ENCODE data around the gene SKAP1. TPM values are rescaled to one million over a fixed set of nuclear protein-coding genes. Genes with fewer than 3 reads are reported as not detected.

SKAP1 gene
- polyA plus RNA-seq, 3 donors: 0.13 to 1.0 (median 0.52) TPM

DNA sequence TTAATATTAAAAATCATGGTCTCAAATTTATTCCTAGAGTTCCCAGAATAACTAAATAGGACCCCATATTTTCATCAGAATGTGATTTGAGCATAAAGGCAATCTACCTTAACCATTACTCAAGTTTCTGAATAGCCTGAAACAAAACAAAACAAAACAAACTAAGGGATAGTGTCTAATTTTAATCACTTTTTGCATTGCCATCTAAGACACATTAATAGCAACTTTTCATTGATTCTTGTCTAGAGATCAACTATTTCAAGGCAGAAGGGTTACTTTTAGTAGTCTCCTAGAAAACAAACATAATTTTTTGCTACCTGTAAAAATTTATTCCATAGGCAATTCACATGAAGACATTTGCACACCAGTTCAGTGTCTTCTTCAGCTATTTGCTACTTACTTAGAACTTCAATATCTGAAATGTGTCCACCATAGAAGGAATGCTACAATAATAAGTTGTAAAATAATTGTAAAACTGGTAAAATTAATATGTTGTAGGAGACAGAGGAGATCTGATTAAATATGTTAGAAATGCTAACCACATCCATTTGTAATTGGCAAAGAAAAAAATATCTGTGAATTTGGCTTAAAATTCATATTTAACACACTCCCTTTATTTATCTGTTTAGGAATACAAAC is 94.7 kb downstream of the SKAP1 start:
- no peak overlapping the region for H2AFZ ChIP-seq (ENCODE audit: insufficient read depth, low read depth, low read length, poor library complexity, severe bottlenecking)
- H3K9me3 ChIP-seq (replicated peaks in 1 of 2; ENCODE audit: control insufficient read depth in 1 of 2, insufficient read depth in 1 of 2, low read length in 2 of 2): no peaks in the 10 kb centered on the region
- Mint-ChIP-seq H3K36me3 (no peaks in the 10 kb centered on the region), H3K4me1 (peaks cover 4% of the 10 kb centered on the region), H3K9me3 (peaks cover 0 to 1% (median 0%) of the 10 kb centered on the region in 7 donors), H3K4me3 (peak overlapping the region in 1 of 2 donors; percentile 20), H3K27ac (no peak overlapping the region), H3K27me3 (ENCODE audit: low read depth in 3 of 3) (peaks cover 9 to 20% (median 9%) of the 10 kb centered on the region in 3 donors)
- no peaks in the 10 kb centered on the region for H3K36me3 ChIP-seq (replicated peaks in 1 of 2; ENCODE audit: control insufficient read depth in 1 of 2, insufficient read depth in 2 of 2, low read length in 2 of 2)
- peaks cover 11 to 35% of the 10 kb centered on the region in 2 donors for H3K27me3 ChIP-seq (ENCODE audit: control insufficient read depth in 2 of 2, insufficient read depth in 2 of 2, low read length in 2 of 2)
- no peak overlapping the region for H3K4me2 ChIP-seq (replicated peaks; ENCODE audit: extremely low read depth, low read length, poor library complexity, severe bottlenecking)
- no peak for DNase-seq
- TF ChIP-seq, protein P1, sequence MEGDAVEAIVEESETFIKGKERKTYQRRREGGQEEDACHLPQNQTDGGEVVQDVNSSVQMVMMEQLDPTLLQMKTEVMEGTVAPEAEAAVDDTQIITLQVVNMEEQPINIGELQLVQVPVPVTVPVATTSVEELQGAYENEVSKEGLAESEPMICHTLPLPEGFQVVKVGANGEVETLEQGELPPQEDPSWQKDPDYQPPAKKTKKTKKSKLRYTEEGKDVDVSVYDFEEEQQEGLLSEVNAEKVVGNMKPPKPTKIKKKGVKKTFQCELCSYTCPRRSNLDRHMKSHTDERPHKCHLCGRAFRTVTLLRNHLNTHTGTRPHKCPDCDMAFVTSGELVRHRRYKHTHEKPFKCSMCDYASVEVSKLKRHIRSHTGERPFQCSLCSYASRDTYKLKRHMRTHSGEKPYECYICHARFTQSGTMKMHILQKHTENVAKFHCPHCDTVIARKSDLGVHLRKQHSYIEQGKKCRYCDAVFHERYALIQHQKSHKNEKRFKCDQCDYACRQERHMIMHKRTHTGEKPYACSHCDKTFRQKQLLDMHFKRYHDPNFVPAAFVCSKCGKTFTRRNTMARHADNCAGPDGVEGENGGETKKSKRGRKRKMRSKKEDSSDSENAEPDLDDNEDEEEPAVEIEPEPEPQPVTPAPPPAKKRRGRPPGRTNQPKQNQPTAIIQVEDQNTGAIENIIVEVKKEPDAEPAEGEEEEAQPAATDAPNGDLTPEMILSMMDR (IDR thresholded peaks at IDR 0.05): no peak
- intact Hi-C loops (cut with micrococcal nuclease): loop anchor here (5.0 kb wide), 2 partner anchors 257 to 282 kb away; partner anchors contain the start of genes HOXB3 (in 2 of the 2), HOXB5 (in 2 of the 2) and HOXB8 (in 1 of the 2)
- H3K27ac ChIP-seq (ENCODE audit: low read depth in 1 of 2, low read length in 2 of 2): no peak overlapping the region
- no peaks in the 10 kb centered on the region for H3K79me2 ChIP-seq (ENCODE audit: insufficient read depth, low read length)
- no peaks in the 10 kb centered on the region for H4K20me1 ChIP-seq (ENCODE audit: insufficient read depth, low read length)
- no peak overlapping the region for H3K4me3 ChIP-seq (replicated peaks in 1 of 3; ENCODE audit: low read depth in 2 of 3, low read length in 3 of 3)
- no peak overlapping the region for H3K9ac ChIP-seq (ENCODE audit: insufficient read depth, low read length, poor library complexity, severe bottlenecking)
- no peaks in the 10 kb centered on the region for H3K4me1 ChIP-seq (ENCODE audit: control insufficient read depth in 1 of 2, insufficient read depth in 2 of 2, low read length in 2 of 2)

DNA sequence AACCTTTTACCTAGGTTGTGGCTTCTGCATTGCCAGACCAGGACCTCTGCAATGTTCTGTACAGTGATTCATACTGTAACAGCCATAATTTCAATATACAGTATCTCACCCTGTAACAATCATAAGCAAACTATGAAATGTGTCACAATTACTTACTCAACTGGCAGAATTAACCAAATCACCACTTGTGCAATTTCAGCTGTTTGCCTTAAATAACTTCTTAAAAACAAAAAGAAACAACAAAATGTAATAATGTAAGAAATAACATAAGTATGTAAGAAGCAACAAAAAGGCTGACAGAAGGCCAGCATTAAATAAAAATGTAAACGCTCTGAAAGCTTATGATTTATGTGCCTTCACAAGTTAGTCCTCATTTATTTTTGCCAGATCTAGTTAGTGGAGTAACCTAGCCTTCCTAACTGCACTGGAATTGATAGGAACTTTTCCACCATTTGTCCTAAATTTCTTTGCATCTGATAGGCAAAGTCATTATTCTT is 96.9 kb downstream of the SKAP1 start:
- Mint-ChIP-seq H3K27ac (no peak overlapping the region), H3K36me3 (no peaks in the 10 kb centered on the region), H3K27me3 (ENCODE audit: low read depth in 3 of 3) (peaks cover 18 to 20% (median 19%) of the 10 kb centered on the region in 3 donors), H3K4me1 (peaks cover 4% of the 10 kb centered on the region), H3K4me3 (no peak overlapping the region), H3K9me3 (peaks cover 0 to 1% (median 0%) of the 10 kb centered on the region in 7 donors)
- Histone ChIP-seq H2AFZ (ENCODE audit: insufficient read depth, low read depth, low read length, poor library complexity, severe bottlenecking) (no peak overlapping the region), H3K9ac (ENCODE audit: insufficient read depth, low read length, poor library complexity, severe bottlenecking) (no peak overlapping the region), H3K27me3 (ENCODE audit: control insufficient read depth in 2 of 2, insufficient read depth in 2 of 2, low read length in 2 of 2) (peaks cover 16 to 43% of the 10 kb centered on the region in 2 donors), H3K79me2 (ENCODE audit: insufficient read depth, low read length) (no peaks in the 10 kb centered on the region), H3K4me2 (replicated peaks; ENCODE audit: extremely low read depth, low read length, poor library complexity, severe bottlenecking) (no peak overlapping the region), H3K27ac (ENCODE audit: low read depth in 1 of 2, low read length in 2 of 2) (no peak overlapping the region), H3K9me3 (replicated peaks in 1 of 2; ENCODE audit: control insufficient read depth in 1 of 2, insufficient read depth in 1 of 2, low read length in 2 of 2) (no peaks in the 10 kb centered on the region), H4K20me1 (ENCODE audit: insufficient read depth, low read length) (no peaks in the 10 kb centered on the region), H3K4me3 (replicated peaks in 1 of 3; ENCODE audit: low read depth in 2 of 3, low read length in 3 of 3) (no peak overlapping the region), H3K36me3 (replicated peaks in 1 of 2; ENCODE audit: control insufficient read depth in 1 of 2, insufficient read depth in 2 of 2, low read length in 2 of 2) (no peaks in the 10 kb centered on the region), H3K4me1 (ENCODE audit: control insufficient read depth in 1 of 2, insufficient read depth in 2 of 2, low read length in 2 of 2) (no peaks in the 10 kb centered on the region)
- no CpG with 5 or more reads among the region's 1 CpG for WGBS (ENCODE audit: insufficient coverage)
- DNase-seq: no peak
- intact Hi-C loops (cut with micrococcal nuclease): no loop called here
- TF ChIP-seq, protein P1 (IDR thresholded peaks at IDR 0.05): no peak
